Spinal cord (tissue), 10 donors: ENCODE results near the gene NYNRIN. TPM values are rescaled to one million over a fixed set of nuclear protein-coding genes. Genes with fewer than 3 reads are reported as not detected.

Experiments used
- DNase-seq, 6 donors: peaks; one replicate each; pipeline versions ENCODE4 v3.0.0 to v3.0.0-alpha.2; 2013 to 2015; ENCODE audit warnings: low spot score in 6 of 6, low read depth in 4 of 6
- H3K27ac ChIP-seq: one replicate; pipeline ENCODE4 v1.5.1; 2013; ENCODE audit warnings: low read depth, low read length, control low read depth
- H3K27me3 ChIP-seq: one replicate; pipeline ENCODE4 v1.6.1; 2013; ENCODE audit warnings: low read length; ENCODE audit not compliant: control insufficient read depth, insufficient read depth
- H3K36me3 ChIP-seq: one replicate; pipeline ENCODE4 v1.6.1; 2013; ENCODE audit warnings: low read length; ENCODE audit not compliant: control insufficient read depth, insufficient read depth
- H3K4me1 ChIP-seq: one replicate; pipeline ENCODE4 v1.6.1; 2013; ENCODE audit warnings: low read length; ENCODE audit not compliant: control insufficient read depth, insufficient read depth
- H3K4me3 ChIP-seq: one replicate; pipeline ENCODE4 v1.5.1; 2013; ENCODE audit warnings: low read depth, low read length, control low read depth
- H3K9me3 ChIP-seq: one replicate; pipeline ENCODE4 v1.6.1; 2013; ENCODE audit warnings: low read length; ENCODE audit not compliant: control insufficient read depth, insufficient read depth
- WGBS: methylation state at CpG from one replicate; pipeline ENCODE4 v1.1.5; 2013; ENCODE audit warnings: missing lambda C conversion rate; ENCODE audit not compliant: insufficient coverage; 5-methylcytosine and 5-hydroxymethylcytosine counted together
- polyA plus RNA-seq, 2 donors: library from polyadenylated mRNA; unstranded; fragments of 120-200 nt; gene quantifications; one replicate each; pipeline ENCODE4 v1.2.1, GENCODE V29; 2013; ENCODE audit not compliant: insufficient read length in 2 of 2
- total RNA-seq, 2 donors: library from RNA; depleted of rRNA in 1 of 2; stranded (reverse); fragments of 120-200 nt in 1 of 2; fragments of >200 nt in 1 of 2; gene quantifications; one replicate each; pipeline versions ENCODE4 v1.2.3 to v1.2.4, GENCODE V29; 2013 to 2014
- donor health status: healthy.

The NYNRIN gene
- total and polyA plus RNA-seq, 4 donors: 14.8 to 37.4 (median 30.2) TPM

DNA sequence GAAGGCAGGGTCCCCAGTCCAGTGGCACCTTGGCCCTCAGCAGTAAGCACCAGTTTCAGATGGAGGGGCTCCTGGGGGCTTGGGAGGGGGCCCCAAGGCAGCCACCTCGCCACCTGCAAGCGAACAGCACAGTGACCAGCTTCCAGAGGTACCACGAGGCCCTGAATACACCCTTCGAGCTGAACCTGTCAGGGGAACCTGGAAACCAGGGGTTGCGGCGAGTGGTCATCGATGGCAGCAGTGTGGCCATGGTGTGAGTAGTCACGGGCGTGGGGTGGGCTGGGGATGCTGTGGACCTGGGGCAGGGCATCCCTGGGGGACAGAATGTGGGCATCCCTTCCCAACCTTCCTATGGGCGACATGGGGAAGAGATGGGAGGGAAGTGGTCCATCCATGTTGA, 11.2 kb downstream of the NYNRIN start:
- H3K36me3 ChIP-seq: peaks cover 72% of the 10 kb centered on the region
- no peak overlapping the region for H3K27ac ChIP-seq
- H3K4me1 ChIP-seq: peaks cover 23% of the 10 kb centered on the region
- no peaks in the 10 kb centered on the region for H3K27me3 ChIP-seq
- no peak overlapping the region for H3K4me3 ChIP-seq
- 93% methylated on average over 9 of the region's 10 CpGs for WGBS
- no peaks in the 10 kb centered on the region for H3K9me3 ChIP-seq
- no peak for DNase-seq

DNA sequence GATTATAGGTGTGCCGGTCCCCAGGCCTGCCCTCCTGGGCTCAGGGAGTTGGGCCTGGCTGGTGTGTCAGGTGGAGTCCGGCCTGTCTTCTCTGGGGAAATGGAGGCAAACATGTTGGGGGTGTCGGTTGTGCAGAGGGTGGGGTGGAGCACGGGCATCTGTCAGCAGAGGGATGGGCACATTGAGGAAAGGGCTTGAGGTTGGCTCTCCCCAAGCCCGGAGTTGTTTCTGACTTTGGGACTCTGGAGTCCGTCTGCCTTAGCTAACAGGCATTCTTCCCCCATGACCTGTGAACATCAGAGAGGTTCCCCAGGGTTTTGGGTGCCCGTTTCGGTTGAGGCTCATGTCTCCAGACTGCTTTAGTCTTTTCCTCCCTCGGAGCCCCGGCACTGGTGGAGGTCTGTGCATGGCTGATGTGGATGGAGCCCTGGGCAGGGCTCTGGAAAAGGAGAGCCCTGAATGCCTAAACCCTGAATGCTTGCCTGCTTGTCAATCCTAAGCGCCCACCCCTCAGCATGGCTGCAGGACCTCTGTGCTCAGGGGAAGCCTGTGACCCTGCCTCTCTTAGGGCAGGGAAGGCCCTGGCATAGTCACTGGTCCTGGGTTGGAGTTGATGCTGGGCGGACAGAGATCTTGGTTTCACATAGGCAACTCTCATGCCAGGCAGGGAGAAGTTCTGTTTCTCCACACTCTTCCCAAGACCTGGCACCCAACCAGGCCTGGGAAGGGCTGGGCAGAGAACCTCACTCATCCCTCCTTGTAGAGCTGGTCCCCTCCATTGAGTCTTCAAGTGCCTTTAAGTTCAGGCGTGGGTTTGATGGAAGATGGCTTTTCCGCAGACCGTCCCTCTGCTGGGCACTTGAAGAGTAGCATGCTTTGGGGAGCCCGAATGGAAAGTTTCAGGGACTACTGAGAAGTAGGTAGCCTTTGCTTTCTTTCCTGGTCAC, 12.9 kb downstream of the NYNRIN start:
- Histone ChIP-seq H3K9me3 (no peaks in the 10 kb centered on the region), H3K4me3 (no peak overlapping the region), H3K27me3 (no peaks in the 10 kb centered on the region), H3K4me1 (peaks cover 27% of the 10 kb centered on the region), H3K27ac (no peak overlapping the region), H3K36me3 (peaks cover 82% of the 10 kb centered on the region)
- DNase-seq: peak in 2 of 6 donors; percentile 59 to 64
- 85% methylated on average over 14 of the region's 16 CpGs for WGBS

DNA sequence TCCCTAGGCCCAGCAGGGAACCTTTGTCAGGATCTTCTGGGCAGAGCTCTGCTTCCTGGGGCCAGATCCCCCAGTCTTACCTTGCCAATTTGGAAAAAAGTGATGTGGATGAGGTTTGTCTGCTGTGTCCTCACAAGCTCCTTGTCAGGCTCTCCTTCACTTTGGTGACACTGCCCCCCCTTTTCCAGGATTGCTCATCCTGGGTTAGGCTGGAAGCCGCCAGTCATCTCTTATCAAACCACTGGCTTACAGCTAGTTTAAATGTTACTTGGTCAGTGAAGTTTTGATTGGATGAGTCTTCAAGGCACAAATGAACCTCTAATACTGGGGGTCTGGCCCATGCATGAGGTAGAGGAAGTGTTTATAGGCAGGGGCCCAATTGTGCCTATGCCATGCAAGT, 15.3 kb downstream of the NYNRIN start:
- no peak for DNase-seq

DNA sequence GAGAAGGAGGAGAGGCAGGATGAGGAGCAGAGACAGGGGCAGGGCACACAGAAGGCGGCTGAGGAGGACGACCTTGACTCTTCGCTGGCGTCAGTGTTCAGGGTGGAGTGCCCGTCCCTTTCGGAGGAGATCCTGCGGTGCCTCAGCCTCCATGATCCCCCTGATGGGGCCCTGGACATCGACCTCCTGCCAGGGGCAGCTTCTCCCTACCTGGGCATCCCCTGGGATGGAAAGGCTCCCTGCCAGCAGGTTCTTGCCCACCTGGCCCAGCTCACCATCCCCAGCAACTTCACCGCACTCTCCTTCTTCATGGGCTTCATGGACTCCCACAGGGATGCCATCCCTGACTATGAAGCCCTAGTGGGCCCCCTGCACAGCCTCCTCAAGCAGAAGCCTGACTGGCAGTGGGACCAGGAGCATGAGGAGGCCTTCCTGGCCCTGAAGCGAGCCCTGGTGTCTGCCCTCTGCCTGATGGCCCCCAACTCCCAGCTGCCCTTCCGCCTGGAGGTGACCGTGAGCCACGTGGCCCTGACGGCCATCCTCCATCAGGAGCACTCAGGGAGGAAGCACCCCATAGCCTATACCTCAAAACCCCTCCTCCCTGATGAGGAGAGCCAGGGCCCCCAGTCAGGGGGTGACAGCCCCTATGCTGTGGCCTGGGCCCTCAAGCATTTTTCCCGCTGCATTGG, 16.1 kb downstream of the NYNRIN start:
- DNase-seq: no peak
- Histone ChIP-seq H3K9me3 (no peaks in the 10 kb centered on the region), H3K4me3 (no peak overlapping the region), H3K27me3 (no peaks in the 10 kb centered on the region), H3K4me1 (peaks cover 7% of the 10 kb centered on the region), H3K36me3 (peaks cover 56% of the 10 kb centered on the region), H3K27ac (no peak overlapping the region)
- 93% methylated on average over 15 of the region's 15 CpGs for WGBS

More for the DNA sequence above, 15.3 kb downstream of the NYNRIN start:
- Histone ChIP-seq H3K27ac (no peak overlapping the region), H3K9me3 (no peaks in the 10 kb centered on the region), H3K27me3 (no peaks in the 10 kb centered on the region), H3K4me1 (peaks cover 15% of the 10 kb centered on the region), H3K36me3 (peaks cover 64% of the 10 kb centered on the region), H3K4me3 (no peak overlapping the region)
- WGBS: no CpG with 5 or more reads among the region's 1 CpG

DNA sequence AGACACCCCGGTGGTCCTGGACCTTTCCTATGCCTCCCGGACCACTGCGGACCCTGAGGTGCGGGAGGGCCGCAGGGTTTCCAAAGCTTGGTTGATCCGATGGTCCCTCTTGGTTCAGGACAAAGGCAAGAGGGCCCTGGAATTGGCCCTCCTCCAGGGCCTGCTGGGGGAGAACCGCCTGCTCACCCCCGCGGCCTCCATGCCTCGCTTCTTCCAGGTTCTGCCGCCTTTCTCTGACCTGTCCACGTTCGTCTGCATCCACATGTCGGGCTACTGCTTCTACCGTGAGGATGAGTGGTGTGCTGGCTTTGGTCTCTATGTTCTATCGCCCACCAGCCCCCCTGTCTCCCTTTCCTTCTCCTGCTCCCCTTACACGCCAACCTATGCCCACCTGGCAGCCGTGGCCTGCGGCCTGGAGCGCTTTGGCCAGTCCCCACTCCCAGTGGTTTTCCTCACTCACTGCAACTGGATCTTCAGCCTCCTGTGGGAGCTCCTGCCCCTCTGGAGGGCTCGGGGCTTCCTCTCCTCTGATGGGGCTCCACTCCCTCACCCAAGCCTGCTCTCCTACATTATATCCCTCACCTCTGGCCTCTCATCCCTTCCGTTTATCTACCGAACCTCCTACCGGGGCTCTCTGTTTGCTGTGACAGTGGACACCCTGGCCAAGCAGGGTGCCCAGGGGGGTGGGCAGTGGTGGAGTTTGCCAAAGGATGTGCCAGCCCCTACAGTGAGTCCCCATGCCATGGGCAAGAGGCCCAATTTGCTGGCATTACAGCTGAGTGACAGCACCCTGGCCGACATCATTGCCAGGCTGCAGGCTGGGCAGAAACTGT, 16.8 kb downstream of the NYNRIN start:
- Histone ChIP-seq H3K36me3 (peaks cover 49% of the 10 kb centered on the region), H3K27ac (no peak overlapping the region), H3K9me3 (no peaks in the 10 kb centered on the region), H3K4me3 (no peak overlapping the region), H3K27me3 (no peaks in the 10 kb centered on the region), H3K4me1 (peaks cover 7% of the 10 kb centered on the region)
- WGBS: 87% methylated on average over 20 of the region's 25 CpGs
- no peak for DNase-seq

DNA sequence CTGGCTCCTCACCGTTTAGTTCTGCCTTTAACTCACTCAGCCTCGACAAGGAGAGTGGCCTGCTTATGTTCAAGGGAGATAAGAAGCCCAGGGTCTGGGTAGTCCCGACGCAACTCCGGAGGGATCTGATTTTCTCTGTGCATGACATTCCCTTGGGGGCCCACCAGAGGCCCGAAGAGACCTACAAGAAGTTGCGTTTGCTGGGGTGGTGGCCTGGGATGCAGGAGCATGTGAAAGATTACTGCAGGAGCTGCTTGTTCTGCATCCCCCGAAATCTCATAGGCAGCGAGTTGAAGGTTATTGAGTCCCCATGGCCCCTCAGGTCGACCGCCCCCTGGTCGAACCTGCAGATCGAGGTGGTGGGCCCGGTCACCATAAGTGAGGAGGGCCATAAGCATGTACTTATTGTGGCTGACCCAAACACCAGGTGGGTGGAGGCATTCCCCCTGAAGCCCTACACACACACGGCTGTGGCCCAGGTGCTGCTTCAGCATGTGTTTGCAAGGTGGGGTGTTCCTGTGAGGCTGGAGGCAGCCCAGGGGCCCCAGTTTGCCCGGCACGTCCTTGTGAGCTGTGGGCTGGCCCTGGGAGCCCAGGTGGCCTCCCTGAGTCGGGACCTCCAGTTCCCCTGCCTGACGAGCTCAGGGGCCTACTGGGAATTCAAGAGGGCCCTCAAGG, 17.6 kb downstream of the NYNRIN start:
- Histone ChIP-seq H3K4me3 (no peak overlapping the region), H3K4me1 (peaks cover 7% of the 10 kb centered on the region), H3K27me3 (no peaks in the 10 kb centered on the region), H3K36me3 (peaks cover 42% of the 10 kb centered on the region), H3K9me3 (no peaks in the 10 kb centered on the region), H3K27ac (no peak overlapping the region)
- no peak for DNase-seq
- 79% methylated on average over 19 of the region's 19 CpGs for WGBS

DNA sequence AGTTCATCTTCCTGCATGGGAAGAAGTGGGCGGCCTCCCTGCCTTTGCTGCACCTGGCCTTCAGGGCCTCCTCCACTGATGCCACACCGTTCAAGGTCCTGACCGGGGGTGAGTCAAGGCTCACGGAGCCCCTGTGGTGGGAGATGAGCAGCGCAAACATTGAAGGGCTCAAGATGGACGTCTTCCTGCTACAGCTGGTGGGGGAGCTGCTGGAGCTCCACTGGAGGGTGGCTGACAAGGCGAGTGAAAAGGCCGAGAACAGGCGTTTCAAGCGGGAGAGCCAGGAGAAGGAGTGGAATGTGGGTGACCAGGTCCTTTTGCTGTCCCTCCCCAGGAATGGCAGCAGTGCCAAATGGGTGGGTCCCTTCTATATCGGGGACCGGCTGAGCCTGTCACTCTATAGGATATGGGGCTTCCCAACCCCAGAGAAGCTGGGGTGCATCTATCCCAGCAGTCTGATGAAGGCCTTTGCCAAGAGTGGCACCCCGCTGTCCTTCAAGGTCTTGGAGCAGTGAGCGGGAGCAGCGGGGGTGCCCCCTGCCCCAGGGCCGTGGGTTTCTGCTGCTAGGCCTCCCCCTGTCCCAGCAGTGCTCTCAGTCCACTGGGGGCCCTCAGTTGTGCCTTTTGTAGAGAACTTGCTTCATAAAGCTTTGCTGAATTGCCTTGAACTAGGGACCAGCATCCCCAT, 18.3 kb downstream of the NYNRIN start:
- Histone ChIP-seq H3K36me3 (peaks cover 37% of the 10 kb centered on the region), H3K27ac (no peak overlapping the region), H3K9me3 (no peaks in the 10 kb centered on the region), H3K27me3 (no peaks in the 10 kb centered on the region), H3K4me1 (peaks cover 7% of the 10 kb centered on the region), H3K4me3 (no peak overlapping the region)
- no peak for DNase-seq
- WGBS: 80% methylated on average over 16 of the region's 16 CpGs

DNA sequence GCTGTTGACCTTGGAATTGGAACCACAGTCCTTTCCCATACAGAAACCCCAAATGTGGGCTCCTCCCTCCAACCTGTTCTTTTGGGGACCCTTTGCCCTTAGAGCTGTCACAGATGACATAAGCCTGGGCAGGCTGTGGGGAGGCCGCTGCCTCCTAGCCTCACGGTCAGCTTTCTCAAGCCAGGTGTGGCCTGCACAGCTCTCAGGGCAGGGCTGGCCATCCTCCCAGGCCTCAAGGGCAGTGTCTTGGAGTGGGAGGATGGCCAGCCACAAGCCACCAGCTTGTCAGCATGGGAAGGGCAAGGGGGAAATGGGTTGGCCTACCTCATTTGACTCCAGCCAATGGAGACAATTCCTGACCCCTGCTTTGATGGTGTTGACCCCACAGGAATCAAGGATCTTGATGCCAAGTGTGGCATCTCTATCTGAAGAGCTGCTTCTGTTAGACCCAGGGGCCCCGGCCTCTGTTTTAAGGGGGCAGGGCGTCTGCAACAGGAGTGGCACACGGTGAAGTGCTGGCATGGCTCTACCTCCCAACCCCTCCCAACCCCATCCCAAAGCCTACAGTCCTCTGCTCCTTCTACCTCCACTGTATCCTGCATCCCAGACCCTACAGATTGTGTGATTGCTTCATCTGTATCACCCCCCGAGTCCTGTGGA, 19.2 kb downstream of the NYNRIN start:
- Histone ChIP-seq H3K27ac (no peak overlapping the region), H3K4me1 (peaks cover 7% of the 10 kb centered on the region), H3K4me3 (no peak overlapping the region), H3K27me3 (no peaks in the 10 kb centered on the region), H3K36me3 (peaks cover 36% of the 10 kb centered on the region), H3K9me3 (no peaks in the 10 kb centered on the region)
- DNase-seq: no peak
- 74% methylated on average over 6 of the region's 6 CpGs for WGBS
